NOMO-1 treated with DMSO at 0.1 percent for 48 hours (cell line): ENCODE measurements around the gene MROH9.
"Not testable (repeated sequence)": the region's sequence is repeated elsewhere in the genome, so short reads cannot be mapped to it uniquely, and the experiment has no call there.

ENCODE experiments used
- DNase-seq: peaks from one replicate; lab custom pipeline; 2025; ENCODE audit not compliant: unreplicated experiment; lab: John Stamatoyannopoulos, UW

MROH9 gene, protein sequence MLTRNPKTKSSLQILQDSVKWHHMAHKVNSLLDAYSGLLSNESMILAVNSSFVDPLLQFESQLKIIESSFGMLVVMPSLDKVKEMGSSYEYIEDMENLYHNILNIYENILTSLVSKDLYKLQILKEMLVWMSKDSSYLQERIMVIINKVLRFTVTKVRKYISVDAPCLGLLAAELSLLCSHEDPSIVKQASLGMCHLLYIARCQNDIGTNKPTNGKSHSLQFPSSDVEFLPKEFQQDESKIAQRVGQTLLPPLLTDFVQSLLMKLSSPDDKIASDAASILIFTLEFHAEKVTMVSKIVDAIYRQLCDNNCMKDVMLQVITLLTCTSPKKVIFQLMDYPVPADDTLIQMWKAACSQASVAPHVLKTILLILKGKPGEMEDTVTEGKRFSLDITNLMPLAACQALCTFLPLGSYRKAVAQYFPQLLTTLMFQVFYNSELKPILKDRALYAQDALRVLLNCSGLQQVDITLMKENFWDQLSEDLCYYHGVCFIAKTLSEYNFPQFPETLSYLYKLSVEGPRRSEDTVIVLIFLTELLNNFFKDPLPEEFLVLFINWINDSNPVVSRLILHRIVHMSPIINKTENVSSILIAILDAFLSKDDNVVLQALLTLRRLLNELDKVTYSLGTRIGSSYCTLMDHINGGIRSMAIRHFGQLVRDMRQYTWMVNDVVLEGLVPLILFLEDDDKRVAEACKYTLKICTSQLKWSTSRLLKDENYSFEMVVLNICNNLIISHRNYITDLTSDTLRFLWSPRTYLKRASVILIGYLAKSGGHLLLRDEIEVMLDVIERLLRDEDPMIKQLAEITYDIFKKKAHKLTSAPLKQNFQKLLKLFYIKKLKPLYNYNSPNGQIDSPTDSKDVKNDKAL

DNA sequence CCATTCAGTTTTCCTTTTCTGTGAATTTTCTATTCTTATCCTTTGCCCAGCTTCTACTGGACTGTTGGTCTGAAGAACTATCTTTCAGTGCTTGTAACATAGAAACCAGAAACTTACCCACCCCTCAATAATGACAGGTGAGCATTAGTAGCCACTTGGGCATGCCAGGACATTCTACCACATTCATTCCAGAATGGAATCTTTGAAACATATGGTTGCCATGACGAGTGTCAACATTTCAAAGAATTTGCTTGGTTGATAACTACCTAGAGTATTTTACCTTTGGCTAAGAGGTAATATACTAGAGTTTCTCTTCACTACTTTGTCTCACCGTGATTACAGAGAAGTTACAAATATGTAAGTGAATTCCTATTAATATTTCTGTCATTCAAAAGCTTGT, at the start of gene MROH9:
MROH9 (plus strand) TSS at position 304 of the 400 bp plus-strand sequence. CDS start 10,023 bp downstream, outside the sequence.
- no peak for DNase-seq

DNA sequence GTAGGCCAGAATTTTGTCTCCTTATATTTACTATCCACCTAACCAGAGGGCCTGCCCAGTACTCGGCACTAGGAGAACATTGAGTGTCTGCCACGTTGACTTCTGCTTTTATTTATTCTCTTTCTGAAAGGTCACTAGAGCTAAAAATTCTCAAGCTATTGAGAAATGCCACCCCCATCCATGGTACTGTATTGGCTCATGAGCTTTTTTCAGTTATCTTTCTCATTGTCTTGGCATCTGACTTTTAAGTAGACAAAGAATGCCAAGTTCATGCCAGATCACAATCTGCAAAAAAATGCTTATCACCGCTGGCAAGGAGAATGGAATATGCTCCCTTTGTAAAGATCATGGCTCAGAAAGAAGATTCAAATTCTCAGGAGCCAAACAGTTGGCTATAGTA, 49.8 kb upstream of the MROH9 start:
- DNase-seq = peak; percentile 23

DNA sequence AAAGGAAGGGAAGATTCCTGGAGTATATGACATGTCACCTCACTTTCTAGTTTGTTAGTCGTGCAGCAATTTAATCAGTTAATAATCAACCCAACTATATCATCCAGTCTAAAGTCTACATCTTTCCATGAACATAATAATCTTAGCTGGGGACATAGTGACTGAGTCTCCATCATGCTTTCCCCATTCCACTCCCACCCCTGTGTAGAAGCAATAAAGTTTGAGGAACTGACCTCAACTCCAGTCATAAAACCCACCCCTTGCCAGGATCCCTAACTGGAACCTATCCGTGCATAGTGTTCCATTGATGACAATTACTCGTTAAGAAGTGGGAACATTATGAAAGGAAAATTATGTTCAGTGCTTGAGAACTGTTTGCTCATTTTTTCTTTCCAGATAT, 48.9 kb upstream of the MROH9 start:
- no peak for DNase-seq

DNA sequence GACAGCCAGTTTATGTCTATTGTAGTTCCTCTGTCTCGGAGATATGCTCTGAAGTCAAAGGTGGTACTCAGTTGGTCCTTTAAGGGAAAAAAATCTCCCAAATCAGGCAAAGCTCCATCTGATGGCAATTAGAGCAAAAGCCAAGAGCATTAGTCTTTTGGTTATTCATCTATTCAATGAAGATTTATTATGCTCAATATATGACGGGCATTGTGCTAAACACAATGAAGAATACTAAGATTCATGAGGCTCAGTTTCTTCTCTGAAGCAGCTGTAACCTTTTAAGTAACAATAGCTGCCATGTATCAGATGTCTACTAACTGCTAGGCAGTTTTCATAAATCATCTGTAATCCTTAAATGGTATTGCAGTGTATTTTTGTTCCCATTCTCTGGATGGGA, 47.6 kb upstream of the MROH9 start:
- DNase-seq = no peak

DNA sequence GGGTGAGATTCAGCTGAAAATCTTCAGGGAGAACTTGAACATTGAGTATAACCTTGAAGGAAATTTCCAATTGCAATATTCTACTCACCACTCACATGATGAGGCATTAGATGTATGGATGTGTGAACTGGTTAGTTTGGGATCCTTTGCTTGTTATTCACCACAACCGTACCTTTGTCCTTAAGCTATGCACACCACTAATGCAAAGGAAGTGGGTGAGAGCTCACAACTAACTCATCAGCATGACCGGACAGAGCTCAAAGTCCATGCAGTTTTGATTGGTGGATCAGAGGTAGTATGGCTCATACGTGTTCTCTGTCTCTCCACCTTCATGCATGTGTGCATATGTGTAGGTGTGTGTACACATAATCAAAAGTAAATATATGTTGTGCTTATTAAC, 43.5 kb upstream of the MROH9 start:
- no peak for DNase-seq

DNA sequence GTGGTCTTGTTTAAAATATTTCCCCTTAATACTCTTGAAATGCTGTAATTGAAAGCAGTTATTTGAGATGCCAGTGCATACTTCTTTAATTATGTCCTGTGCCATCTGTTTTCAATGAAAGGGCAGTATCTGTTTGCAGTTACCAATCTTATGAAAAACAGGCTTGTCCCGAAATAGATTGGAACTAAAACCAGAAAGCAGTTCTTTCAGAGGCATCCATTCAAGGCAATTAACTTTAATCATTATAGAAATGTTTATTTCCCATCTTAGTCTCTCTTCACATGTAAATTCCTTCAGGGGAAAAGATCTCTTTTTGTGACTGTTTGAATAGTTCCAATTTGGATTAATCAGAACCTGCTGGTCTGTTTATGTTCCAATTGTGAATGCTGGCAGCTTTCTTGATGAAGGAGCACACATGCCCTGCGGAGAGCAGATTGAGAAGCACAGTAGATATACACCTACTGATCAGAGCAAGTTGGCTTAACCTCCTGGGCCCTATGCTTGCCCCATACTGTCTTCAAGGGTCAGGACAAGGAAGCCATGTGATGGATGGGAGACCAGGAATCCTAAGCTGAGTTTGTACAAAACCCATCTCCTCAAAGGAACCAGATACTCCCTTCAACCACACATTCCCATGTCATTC, 41.6 kb upstream of the MROH9 start:
- DNase-seq = no peak

DNA sequence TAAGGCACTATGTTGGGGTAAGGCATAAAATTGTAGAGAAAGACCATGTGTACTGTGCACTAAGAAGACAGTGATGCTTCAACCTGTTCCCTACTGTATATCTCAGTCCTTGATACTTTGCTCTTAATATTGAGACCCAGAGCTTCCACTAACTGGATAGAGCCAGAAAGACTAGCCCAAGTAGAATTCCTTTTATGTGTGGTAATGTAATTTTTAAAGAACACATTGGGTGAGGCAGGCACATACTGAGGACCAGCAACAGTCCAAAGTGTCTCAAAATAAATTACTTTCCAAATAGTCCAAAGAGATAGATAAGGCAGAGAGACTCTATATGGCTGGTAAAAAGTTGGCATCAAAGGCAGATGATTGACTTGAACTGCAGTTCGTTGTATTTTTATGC, 31.4 kb upstream of the MROH9 start:
- DNase-seq = no peak

DNA sequence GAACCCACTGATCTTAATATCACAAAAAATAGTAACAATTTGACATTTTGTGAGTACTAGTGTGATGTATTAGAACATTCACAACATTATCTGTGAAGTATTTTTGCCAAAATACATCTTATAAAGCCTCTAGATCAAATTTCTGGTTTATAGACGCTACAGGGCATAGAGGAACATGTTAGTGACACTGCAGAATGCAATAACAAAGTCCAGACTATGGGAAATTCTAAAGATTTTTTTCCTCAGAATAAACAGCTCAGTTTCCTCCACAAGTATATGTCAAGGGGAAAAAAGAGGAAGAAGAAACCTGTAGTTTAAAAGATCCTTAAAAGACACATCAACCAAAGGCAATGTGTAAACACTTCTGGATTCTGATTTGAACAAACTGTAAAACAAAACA, 26.4 kb upstream of the MROH9 start:
- no peak for DNase-seq

DNA sequence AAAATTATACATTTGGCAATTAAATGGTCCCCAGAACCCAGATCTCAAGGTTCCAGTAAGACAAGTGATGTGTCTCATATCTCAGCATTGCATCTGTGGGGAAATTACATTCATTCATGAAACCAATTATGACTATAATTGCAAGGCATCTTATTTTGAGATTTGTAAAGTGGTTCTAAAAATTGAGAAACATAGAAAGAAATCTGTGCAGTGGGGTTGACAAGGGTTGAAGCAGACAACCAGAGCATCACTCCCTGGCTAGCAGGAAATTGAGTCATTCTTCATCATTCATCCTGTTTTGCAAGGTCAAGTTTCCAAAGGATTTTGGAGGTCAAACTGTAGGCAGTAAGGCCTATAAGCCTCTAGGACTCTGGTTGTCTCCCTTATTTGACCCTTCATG, 25.1 kb upstream of the MROH9 start:
- no peak for DNase-seq

DNA sequence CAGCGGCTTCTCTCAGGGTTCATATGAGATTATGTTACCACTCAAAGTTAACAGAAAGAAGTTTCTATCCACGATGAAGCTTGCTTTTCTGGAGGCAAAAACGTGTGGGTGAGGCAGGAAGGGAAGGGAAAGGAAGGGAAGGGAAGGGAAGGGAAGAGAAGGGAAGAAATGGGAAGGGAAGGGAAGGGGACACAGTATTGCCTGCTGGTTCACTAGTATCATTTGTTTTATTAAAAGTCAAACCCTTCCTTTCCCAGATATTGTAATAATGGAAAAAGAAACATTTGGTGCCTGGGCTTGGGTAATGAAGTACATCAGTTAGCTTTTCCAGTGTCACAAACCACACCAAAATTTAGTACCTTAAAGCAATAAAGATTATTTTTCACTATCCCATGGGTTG, 18.0 kb upstream of the MROH9 start:
- DNase-seq = no peak

DNA sequence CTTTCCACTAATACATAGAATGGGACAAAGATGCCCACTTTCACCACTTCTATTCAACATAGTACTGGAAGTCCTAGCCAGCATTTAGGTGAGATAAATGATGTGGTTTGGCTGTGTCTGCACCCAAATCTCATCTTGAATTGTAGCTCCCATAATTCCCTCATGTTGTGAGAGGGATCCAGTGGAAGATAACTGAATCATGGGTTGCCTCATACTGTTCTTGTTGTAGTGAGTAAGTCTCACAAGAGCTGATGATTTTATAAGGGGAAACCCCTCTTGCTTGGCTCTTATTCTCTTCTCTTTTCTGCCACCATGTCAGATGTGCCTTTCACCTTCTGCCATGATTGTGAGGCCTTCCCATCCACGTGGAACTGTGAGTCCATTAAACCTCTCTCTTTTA, 10.7 kb upstream of the MROH9 start:
- DNase-seq = not testable (repeated sequence)

DNA sequence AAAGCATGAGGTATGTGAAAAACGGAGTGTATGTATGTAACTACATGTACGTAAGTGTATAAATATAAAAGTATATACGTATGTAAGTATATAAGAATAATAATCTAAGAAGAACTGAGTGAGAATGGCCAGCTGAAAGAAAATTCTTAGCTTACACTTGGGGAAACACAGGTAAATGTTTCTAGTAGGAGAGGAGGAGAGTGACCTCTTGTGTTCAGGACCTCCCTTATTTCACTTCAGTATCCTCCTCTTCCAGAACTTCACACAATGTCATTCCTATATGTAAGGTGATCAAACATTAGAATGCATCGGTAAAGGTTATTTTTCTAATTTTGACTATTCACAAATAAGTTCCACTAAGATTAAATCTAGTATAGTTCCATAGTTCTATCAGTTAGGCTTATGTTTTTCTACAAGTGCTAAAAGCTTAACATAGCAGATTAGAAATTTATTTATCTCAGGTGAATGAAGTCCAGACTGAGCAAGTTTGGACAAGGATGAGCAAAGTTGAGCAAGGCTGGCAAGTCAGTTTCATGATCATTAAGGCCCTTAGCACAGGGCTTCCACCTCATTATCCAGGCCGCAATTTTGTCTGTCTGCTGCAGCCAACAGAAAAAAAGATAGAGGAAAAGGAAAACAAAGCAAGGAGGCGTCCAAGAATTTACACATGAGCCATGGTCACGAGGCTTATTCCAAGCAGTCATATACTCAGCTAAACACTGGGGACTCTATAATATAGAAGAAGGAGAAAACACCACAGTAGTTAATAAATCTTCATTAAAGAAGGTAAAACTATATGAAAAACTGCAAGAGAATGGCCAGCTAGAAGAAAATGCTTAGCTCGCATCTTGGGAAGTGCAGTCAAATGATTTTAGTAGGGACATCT, 7.1 kb upstream of the MROH9 start:
- DNase-seq = no peak

DNA sequence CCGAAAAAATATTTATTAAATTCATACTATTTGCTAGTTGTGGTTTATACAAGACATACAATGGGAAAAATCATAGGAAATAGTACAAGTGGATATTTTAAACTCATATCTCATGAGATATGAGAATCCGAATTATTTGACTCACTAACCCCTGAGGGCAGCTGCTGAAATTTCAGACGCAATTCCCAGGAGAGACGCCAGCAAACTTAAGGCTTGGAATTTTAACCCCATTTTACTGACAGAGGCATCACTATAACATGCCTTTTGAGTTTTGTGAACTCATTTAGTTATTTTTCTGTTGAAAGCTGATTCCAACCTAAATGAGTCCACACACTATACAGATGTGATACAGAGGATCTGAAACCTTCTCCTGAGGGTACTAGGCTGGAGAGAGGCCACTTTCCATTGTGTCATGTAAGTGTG, 5.9 kb upstream of the MROH9 start:
- DNase-seq = no peak

DNA sequence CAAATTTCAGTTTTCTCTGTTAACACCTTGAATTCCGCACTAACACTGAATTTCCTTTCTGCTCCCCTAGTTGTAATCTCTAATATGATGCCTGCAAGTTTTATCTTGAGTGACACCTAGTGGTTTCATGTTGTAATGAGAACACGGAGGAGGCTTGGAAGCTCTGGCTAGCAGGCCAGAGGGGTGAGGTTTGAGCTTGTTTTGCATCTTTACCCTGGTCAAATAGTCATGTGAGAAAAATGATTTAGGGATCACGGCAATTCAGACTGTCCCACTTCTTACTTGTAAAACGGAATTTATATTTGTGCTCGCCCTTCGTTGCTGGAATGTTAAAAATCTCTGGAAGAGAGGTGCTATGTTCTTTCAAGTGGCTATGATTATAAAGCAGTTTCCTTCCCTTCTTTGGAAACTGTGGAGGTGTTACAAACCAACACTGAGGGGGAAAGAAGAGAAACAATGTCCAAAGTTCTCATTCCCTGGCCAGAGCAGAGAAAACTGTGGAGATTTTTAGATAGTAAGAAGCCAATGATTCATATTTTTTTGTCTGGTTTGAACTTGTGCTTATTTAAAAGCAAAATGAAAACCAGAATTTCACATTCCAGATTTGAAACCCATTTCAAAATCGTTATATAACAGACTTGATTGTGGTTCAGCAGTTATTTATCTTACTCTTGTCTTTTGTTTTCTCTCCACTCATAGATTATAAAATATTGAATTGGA, 5.3 kb upstream of the MROH9 start:
- peak; percentile 23 for DNase-seq

DNA sequence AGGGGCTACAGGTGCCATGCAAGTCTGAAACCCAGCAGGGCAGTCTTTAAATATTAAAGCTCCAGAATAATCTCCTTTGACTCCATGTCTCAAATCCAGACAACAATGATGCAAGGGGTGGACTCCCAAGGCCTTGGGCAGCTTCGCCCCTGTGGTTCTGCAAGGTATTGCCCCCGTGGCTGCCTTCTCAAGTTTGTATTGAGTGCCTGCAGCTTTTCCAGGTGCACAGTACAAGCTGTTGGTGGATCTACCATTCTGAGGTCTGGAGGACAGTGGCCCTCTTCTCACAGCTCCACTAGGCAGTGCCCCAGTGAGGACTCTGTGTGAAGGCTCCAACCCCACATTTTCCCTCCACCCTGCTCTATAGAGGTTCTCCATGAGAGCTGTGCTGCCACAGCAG, 3.7 kb upstream of the MROH9 start:
- DNase-seq = no peak

DNA sequence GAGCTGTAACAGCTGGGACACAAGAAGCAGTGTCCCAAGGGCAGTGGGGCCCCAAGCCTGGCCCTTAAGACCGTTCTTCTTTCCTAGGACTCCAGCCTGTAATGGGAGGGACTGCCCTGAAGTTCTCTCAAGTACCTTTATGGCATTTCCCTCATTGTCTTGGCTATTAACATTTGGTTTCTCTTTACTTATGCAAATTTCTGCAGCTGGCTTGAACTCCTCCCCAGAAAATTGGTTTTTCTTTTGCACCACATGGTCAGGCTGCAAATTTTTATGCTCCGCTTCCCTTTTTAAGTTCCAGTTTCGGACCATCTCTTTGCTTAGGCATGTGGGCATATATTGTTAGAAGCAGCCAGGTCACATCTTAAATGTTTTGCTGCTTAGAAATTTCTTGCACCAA, 3.1 kb upstream of the MROH9 start:
- DNase-seq = peak; percentile 46

DNA sequence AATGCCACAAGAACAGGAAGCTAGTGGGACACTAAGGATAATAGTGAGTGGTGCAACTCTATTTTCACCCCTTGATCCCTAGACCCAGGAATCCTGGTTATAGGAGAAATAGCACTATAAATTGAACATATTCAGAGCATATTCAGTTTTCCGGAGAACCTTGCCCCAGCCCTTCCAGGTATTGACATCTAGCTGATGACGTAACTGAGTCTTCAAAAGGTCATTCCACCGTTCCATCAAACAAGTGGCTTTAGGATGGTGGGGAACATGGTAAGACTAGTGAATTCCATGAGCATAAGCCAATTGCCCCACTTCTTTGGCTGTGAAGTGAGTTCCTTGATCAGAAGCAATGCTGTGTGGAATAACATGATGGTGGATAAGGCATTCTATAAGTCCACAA, 2.9 kb downstream of the MROH9 start:
- DNase-seq = no peak

DNA sequence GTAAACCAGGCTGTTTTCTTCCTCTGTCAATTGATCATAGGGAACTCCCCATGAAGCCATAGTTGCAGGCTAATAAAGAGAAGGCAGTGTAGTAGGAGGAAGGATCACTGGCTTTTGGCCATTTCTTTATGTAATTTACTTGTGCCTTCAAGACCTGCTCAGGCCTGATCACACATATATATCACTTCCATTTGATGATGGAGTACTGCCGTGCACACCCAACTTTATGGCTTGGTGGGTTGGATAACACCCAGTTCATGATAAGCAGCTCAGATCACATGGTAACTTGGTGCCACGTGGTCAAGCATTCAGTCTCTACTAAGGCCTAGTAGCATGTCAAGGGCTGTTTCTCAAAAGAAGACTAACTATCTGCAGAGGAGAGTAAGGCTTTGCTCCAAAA, 4.1 kb downstream of the MROH9 start:
- DNase-seq = no peak

DNA sequence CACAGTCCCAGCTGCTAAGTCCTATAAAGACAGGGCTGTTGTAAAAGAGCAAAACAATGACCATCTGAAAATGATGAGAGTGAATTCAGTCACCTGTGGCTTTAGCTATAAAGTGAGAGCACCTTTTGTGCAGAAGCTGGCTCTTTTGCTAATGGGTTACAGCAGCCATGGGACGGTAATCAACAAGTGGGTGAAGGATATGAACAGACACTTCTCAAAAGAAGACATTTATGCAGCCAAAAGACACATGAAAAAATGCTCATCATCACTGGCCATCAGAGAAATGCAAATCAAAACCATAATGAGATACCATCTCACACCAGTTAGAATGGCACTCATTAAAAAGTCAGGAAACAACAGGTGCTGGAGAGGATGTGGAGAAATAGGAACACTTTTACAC, 16.4 kb downstream of the MROH9 start:
- DNase-seq = not testable (repeated sequence)

DNA sequence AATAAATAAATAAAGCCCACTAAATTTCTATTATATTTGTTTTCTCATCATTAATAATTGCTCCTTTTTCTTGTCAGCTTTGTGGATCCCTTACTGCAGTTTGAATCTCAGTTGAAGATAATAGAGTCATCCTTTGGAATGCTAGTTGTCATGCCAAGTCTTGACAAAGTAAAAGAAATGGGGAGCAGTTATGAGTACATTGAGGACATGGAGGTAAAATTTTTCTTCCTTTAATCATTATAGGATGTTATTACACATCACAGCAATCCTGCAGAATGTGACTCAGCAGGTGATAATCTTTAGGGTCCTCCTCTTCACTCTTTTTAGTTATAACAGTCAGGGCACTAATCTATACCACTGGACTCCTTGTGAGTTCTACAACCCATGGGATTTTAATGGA, 24.1 kb downstream of the MROH9 start:
- no peak for DNase-seq
